Left ventricle myocardium inferior (tissue), 1 donor: ENCODE data around the gene HAND2. TPM values are rescaled to one million over a fixed set of nuclear protein-coding genes. Genes with fewer than 3 reads are reported as not detected.

ENCODE experiments used
- DNase-seq: peaks from one replicate; pipeline ENCODE4 v3.0.0-alpha.2; 2020
- H3K27ac ChIP-seq: fragments of 200-600 bp; replicated peaks from 2 replicates; pipeline ENCODE4 v1.8.0; 2021
- H3K27me3 ChIP-seq: fragments of 200-600 bp; 2 replicates; pipeline ENCODE4 v1.8.0; 2021; ENCODE audit warnings: low read depth
- H3K36me3 ChIP-seq: fragments of 200-600 bp; 2 replicates; pipeline ENCODE4 v1.8.0; 2021
- H3K4me1 ChIP-seq: fragments of 200-600 bp; 2 replicates; pipeline ENCODE4 v1.8.0; 2021
- H3K4me3 ChIP-seq: fragments of 200-600 bp; 2 replicates; pipeline ENCODE4 v1.8.0; 2021; ENCODE audit warnings: mild to moderate bottlenecking, moderate library complexity
- H3K9me3 ChIP-seq: fragments of 200-600 bp; replicated peaks from 2 replicates; pipeline ENCODE4 v1.8.0; 2021
- CTCF ChIP-seq: fragments of 200-600 bp; IDR thresholded peaks from 2 replicates; pipeline ENCODE4 v1.8.0; 2021; ENCODE audit warnings: antibody characterized with exemption, mild to moderate bottlenecking, borderline replicate concordance
- intact Hi-C: fragments of 100-400 bp; cut with micrococcal nuclease; formaldehyde crosslinking; loops from one replicate; pipeline ENCODE4 v1.11.0; 2022
- total RNA-seq: library from RNA; stranded (reverse); fragmentation: NEBNext Ultra II Directional; extraction: Animal tissue kit (Norgen Biotek cat#: 25700); gene quantifications from one replicate; pipeline ENCODE4 v1.2.1, GENCODE V29; 2021
- donor health status: DM: no; HTN: yes; CAD: no; lungs with severe emphysema.

HAND2 gene
- total RNA-seq, 1 donor from 2014 or later: 117 TPM

DNA sequence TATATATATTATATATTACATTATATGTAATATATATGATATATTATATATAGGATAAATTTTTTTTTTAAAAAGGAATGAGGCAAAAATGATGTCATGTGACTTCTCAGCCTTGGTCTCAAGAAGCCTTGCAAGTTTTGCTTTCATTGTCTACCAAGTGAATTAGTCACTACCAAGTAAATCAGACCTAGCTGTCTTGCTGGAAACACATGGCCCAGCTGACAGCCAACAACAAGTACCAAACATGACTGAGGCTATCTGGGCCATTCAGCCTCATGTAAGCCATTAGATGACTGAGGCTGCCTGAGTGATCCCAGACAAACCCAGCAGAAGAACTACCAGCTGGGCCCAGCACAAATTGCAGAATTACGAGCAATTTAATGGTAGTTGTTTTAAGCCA lies 44.9 kb downstream of the HAND2 start:
- TF ChIP-seq CTCF: no peak
- Histone ChIP-seq H3K4me3 (no peak overlapping the region), H3K27ac (peak overlapping the region; percentile 65), H3K9me3 (no peaks in the 10 kb centered on the region), H3K27me3 (no peaks in the 10 kb centered on the region), H3K36me3 (no peaks in the 10 kb centered on the region), H3K4me1 (peaks cover 21% of the 10 kb centered on the region)
- intact Hi-C loops: no loop called here
- no peak for DNase-seq

DNA sequence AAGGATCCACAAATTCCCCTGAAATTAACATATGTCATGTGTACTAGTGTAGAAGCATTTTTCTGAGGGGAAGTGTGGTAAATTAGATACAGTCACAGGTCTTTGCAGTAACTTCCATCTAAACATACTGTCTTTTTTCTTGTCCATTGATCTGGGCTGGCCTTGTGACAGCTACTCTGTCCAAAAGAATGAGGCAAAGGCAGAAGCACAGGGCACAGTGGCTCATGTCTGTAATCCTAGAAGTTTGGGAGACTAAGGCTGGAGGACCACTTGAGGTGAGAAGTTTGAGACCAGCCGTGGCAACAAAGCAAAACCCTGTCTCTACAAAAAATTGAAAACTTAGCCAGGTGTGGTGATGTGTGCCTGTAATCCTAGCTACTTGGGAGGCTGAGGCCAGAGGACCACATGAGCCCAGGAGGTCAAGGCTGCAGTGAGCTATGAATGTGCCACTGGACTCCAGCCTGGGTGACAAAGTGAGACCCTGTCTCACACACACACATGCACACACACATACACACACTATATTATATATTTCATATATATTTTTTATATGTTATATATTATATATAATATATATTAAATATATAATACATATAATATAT lies 47.6 kb downstream of the HAND2 start:
- no peak for DNase-seq
- Histone ChIP-seq H3K27me3 (no peaks in the 10 kb centered on the region), H3K4me3 (no peak overlapping the region), H3K27ac (no peak overlapping the region), H3K9me3 (no peaks in the 10 kb centered on the region), H3K36me3 (no peaks in the 10 kb centered on the region), H3K4me1 (peaks cover 17% of the 10 kb centered on the region)
- no peak for TF ChIP-seq CTCF
- intact Hi-C loops: no loop called here

DNA sequence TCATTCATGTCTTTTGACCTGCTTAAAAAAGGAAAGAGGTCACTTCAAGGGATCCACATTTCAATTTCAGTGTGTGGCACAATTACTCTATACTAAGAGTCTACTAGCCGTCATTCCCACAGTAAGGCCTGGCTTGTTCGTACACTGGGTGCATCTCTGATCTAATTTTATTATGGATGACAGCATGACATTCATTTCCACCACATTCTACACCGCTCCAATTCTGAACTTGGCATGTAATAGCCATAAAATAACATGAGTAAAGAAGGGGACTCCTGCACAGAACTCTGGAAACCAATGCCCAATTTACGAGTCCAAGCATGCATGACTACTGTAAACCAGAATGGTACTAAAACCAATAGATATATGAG lies 51.1 kb downstream of the HAND2 start:
- TF ChIP-seq CTCF: no peak
- DNase-seq: no peak
- no peaks in the 10 kb centered on the region for H3K36me3 ChIP-seq
- H3K4me1 ChIP-seq: no peaks in the 10 kb centered on the region
- intact Hi-C loops: no loop called here
- H3K27me3 ChIP-seq: no peaks in the 10 kb centered on the region
- H3K27ac ChIP-seq: no peak overlapping the region
- no peak overlapping the region for H3K4me3 ChIP-seq
- no peaks in the 10 kb centered on the region for H3K9me3 ChIP-seq

GRCh38 chr4:173478201-173478912 lies 51.7 kb downstream of the HAND2 start:
- intact Hi-C loops: no loop called here
- H3K36me3 ChIP-seq: no peaks in the 10 kb centered on the region
- TF ChIP-seq CTCF: no peak
- no peaks in the 10 kb centered on the region for H3K4me1 ChIP-seq
- no peaks in the 10 kb centered on the region for H3K9me3 ChIP-seq
- H3K4me3 ChIP-seq: no peak overlapping the region
- no peak for DNase-seq
- H3K27me3 ChIP-seq: no peaks in the 10 kb centered on the region
- peak overlapping the region; percentile 27 for H3K27ac ChIP-seq

GRCh38 chr4:173477016-173477415 lies 53.0 kb downstream of the HAND2 start:
- Histone ChIP-seq H3K27me3 (no peaks in the 10 kb centered on the region), H3K9me3 (no peaks in the 10 kb centered on the region), H3K36me3 (no peaks in the 10 kb centered on the region), H3K4me1 (no peaks in the 10 kb centered on the region), H3K4me3 (no peak overlapping the region), H3K27ac (no peak overlapping the region)
- DNase-seq: no peak
- intact Hi-C loops: no loop called here
- TF ChIP-seq CTCF: no peak

Other genes starting within 250 kb of the HAND2 start
- 39.4 TPM for gene HMGB2, start 195.9 kb downstream of the HAND2 start, total RNA-seq
- gene SAP30, start 159.3 kb downstream of the HAND2 start, total RNA-seq: 16.5 TPM
- 0.41 TPM for gene SCRG1, start 131.1 kb downstream of the HAND2 start, total RNA-seq